HG03159 (cell line): Measurements from ENCODE around the gene MOB3C.
"Not testable (repeated sequence)": the region's sequence is repeated elsewhere in the genome, so short reads cannot be mapped to it uniquely, and the experiment has no call there.

Experiments
- ATAC-seq: cut with Tn5 transposase; IDR thresholded peaks from one replicate; pipeline ENCODE4 v1.9.1; 2021; ENCODE audit warnings: mild to moderate bottlenecking, moderate library complexity; ENCODE audit not compliant: unreplicated experiment

Gene MOB3C

GRCh38 chr1:46616277-46617107, at the start of gene MOB3C:
Gene MOB3C, minus strand, starts transcription at chr1:46616811. Its CDS starts 3,490 bp downstream, at chr1:46613321.
- peak; percentile 63 for ATAC-seq

GRCh38 chr1:46665983-46666382, 49.4 kb upstream of the MOB3C start:
- no peak for ATAC-seq

- not testable (repeated sequence) for ATAC-seq
Observed at GRCh38 chr1:46662919-46663318, 46.3 kb upstream of the MOB3C start.

- ATAC-seq: peak; percentile 82
Observed at GRCh38 chr1:46660116-46660515, 43.5 kb upstream of the MOB3C start.

- ATAC-seq: no peak
Observed at GRCh38 chr1:46659307-46659870, 42.8 kb upstream of the MOB3C start.

GRCh38 chr1:46657775-46658174, 41.2 kb upstream of the MOB3C start:
- no peak for ATAC-seq

GRCh38 chr1:46656643-46657042, 40.0 kb upstream of the MOB3C start:
- ATAC-seq: no peak

GRCh38 chr1:46655848-46656247, 39.2 kb upstream of the MOB3C start:
- ATAC-seq: no peak

- ATAC-seq: not testable (repeated sequence)
Observed at GRCh38 chr1:46654698-46655097, 38.1 kb upstream of the MOB3C start.

- ATAC-seq: no peak
Observed at GRCh38 chr1:46654012-46654411, 37.4 kb upstream of the MOB3C start.

GRCh38 chr1:46653405-46653958, 36.9 kb upstream of the MOB3C start:
- no peak for ATAC-seq

- ATAC-seq: no peak
Observed at GRCh38 chr1:46652321-46653100, 35.9 kb upstream of the MOB3C start.

GRCh38 chr1:46651152-46651551, 34.5 kb upstream of the MOB3C start:
- ATAC-seq: not testable (repeated sequence)

- ATAC-seq: no peak
Observed at GRCh38 chr1:46650491-46650890, 33.9 kb upstream of the MOB3C start.

GRCh38 chr1:46649764-46650163, 33.2 kb upstream of the MOB3C start:
- ATAC-seq: no peak

GRCh38 chr1:46647611-46648010, 31.0 kb upstream of the MOB3C start:
- no peak for ATAC-seq

GRCh38 chr1:46646844-46647243, 30.2 kb upstream of the MOB3C start:
- ATAC-seq: no peak

- ATAC-seq: no peak
Observed at GRCh38 chr1:46646331-46646730, 29.7 kb upstream of the MOB3C start.

GRCh38 chr1:46645815-46646214, 29.2 kb upstream of the MOB3C start:
- ATAC-seq: no peak

GRCh38 chr1:46643368-46643775, 26.8 kb upstream of the MOB3C start:
- no peak for ATAC-seq

GRCh38 chr1:46642115-46642680, 25.6 kb upstream of the MOB3C start:
- no peak for ATAC-seq
